Calu3 (cell line): ENCODE measurements around the gene ZBTB49. TPM values are rescaled to one million over a fixed set of nuclear protein-coding genes. Genes with fewer than 3 reads are reported as not detected.
"Not testable (repeated sequence)": the region's sequence is repeated elsewhere in the genome, so short reads cannot be mapped to it uniquely, and the experiment has no call there.

Experiments used
- BruUV-seq: library from RNA; stranded (reverse); fragments of 400-500 nt; replicated peaks from 2 replicates; lab custom pipeline; 2021; lab: Mats Ljungman, UMichigan
- CTCF ChIA-PET: fragments of 300-600 bp; sonication (Branson Sonifier 250); formaldehyde crosslinking; loops from one replicate; lab custom pipeline; 2022; ENCODE audit warnings: antibody characterized with exemption; lab: Charles Lee
- DNase-seq: peaks from one replicate; pipeline ENCODE4 v3.0.0; 2022
- H3K27ac Mint-ChIP-seq: one replicate; pipeline ENCODE4 v1.8.0; 2022; ENCODE audit warnings: mixed read lengths; ENCODE audit not compliant: unreplicated experiment
- H3K27me3 Mint-ChIP-seq: one replicate; pipeline ENCODE4 v1.8.0; 2022; ENCODE audit warnings: mixed read lengths; ENCODE audit not compliant: unreplicated experiment
- H3K36me3 Mint-ChIP-seq: one replicate; pipeline ENCODE4 v1.8.0; 2022; ENCODE audit warnings: mild to moderate bottlenecking, moderate library complexity, mixed read lengths; ENCODE audit not compliant: insufficient read depth, unreplicated experiment
- H3K4me1 Mint-ChIP-seq: one replicate; pipeline ENCODE4 v1.8.0; 2022; ENCODE audit warnings: mild to moderate bottlenecking, low read depth, mixed read lengths; ENCODE audit not compliant: unreplicated experiment
- H3K4me3 Mint-ChIP-seq: one replicate; pipeline ENCODE4 v1.8.0; 2022; ENCODE audit warnings: mild to moderate bottlenecking, low read depth, moderate library complexity, mixed read lengths; ENCODE audit not compliant: unreplicated experiment
- H3K9me3 Mint-ChIP-seq: one replicate; pipeline ENCODE4 v1.8.0; 2022; ENCODE audit warnings: low read depth, mixed read lengths; ENCODE audit not compliant: unreplicated experiment
- CTCF ChIP-seq: fragments of 200-600 bp; IDR thresholded peaks from one replicate; pipeline ENCODE4 v1.8.0; 2022; ENCODE audit warnings: antibody characterized with exemption; ENCODE audit not compliant: unreplicated experiment
- intact Hi-C: fragments of 100-400 bp; cut with micrococcal nuclease; formaldehyde crosslinking; loops from one replicate; pipeline ENCODE4 v1.10.0; 2022; ENCODE audit not compliant: unreplicated experiment
- total RNA-seq: library from RNA; stranded (reverse); gene quantifications from 2 replicates; pipeline ENCODE4 v1.2.3, GENCODE V29; 2022

The ZBTB49 gene
- total RNA-seq, 1 experiment from 2014 or later, result 3.3 TPM

DNA sequence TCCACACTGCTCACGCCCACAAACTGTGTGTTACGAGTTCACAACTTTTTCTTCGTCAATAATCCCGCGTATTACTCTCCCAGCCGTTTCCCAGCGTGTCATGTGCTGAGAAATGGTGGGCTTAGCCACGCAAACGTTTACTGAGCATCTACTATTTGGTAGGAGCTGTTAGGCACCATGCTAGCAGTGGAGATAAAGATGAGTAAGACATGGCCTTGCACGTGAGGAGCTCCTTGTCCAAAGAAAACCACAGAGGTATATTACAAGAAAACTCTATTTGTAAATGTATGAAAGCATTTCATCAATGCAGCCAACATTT, 41.2 kb upstream of the ZBTB49 start:
- Mint-ChIP-seq H3K9me3 (no peaks in the 10 kb centered on the region), H3K27me3 (peaks cover under 1% of the 10 kb centered on the region), H3K4me1 (peaks cover 9% of the 10 kb centered on the region), H3K4me3 (peak overlapping the region; percentile 86), H3K27ac (peak overlapping the region; percentile 91), H3K36me3 (peaks cover 21% of the 10 kb centered on the region)
- intact Hi-C loops, result no loop called here
- no TSS peak for BruUV-seq
- CTCF ChIA-PET, result no interaction called here
- TF ChIP-seq CTCF, result no peak
- no peak for DNase-seq

DNA sequence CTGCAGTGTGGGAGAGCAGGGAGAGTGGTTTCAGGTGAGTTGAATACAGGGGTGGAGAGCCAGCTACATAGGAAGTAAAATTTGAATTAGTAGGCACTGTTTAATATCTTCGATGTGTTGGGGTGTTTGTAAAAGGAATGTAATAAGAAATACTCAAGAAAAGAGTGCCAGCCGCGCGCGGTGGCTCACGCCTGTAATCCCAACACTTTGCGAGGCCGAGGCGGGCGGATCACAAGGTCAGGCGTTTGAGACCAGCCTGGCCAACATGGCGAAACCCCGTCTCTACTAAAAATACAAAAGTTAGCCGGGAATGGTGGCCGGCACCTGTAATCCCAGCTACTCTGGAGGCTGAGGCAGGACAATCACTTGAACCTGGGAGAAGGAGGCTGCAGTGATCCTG, 40.7 kb upstream of the ZBTB49 start:
- H3K27me3 Mint-ChIP-seq, DNase-seq, H3K9me3 Mint-ChIP-seq, H3K4me1 Mint-ChIP-seq, BruUV-seq, intact Hi-C loops, CTCF ChIA-PET, H3K27ac Mint-ChIP-seq: not testable (repeated sequence)
- H3K36me3 Mint-ChIP-seq, result peaks cover 21% of the 10 kb centered on the region
- peak overlapping the region; percentile 86 for H3K4me3 Mint-ChIP-seq

- H3K27ac Mint-ChIP-seq, result no peak overlapping the region
Observed at GRCh38 chr4:4249866-4250265, 40.2 kb upstream of the ZBTB49 start.

DNA sequence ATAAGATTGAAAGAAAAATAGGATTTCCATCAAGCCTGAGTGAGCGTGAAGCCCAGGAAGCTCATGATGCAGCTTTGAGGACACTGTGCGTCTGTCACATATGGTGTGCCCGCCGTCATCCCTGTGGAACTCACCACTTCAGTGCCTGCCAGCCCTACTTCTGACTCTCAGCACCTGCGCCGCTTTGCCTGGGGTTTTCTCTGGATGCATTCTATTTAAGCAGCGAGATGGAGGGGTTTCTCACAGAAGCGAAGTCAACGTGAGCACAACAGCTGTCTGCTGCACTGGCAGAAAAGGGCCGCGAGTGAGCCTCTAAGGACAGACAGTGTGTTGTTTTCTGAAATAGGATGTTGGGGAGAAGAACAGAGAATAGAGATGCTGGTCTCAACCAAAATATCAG, 35.9 kb upstream of the ZBTB49 start:
- Mint-ChIP-seq H3K9me3 (no peaks in the 10 kb centered on the region), H3K27me3 (peaks cover 21% of the 10 kb centered on the region), H3K4me3 (no peak overlapping the region), H3K4me1 (peaks cover 4% of the 10 kb centered on the region), H3K27ac (no peak overlapping the region), H3K36me3 (peaks cover 2% of the 10 kb centered on the region)
- no TSS peak for BruUV-seq
- CTCF ChIA-PET, result no interaction called here
- no peak for DNase-seq
- TF ChIP-seq CTCF, result no peak
- intact Hi-C loops, result no loop called here

More at GRCh38 chr4:4249866-4250265, 40.2 kb upstream of the ZBTB49 start:
- intact Hi-C loops, result no loop called here
- TF ChIP-seq CTCF, result no peak
- CTCF ChIA-PET, result no interaction called here
- no peak overlapping the region for H3K4me3 Mint-ChIP-seq
- peaks cover 9% of the 10 kb centered on the region for H3K4me1 Mint-ChIP-seq
- H3K27me3 Mint-ChIP-seq, result peaks cover 11% of the 10 kb centered on the region
- no peaks in the 10 kb centered on the region for H3K9me3 Mint-ChIP-seq
- BruUV-seq, result no TSS peak
- no peak for DNase-seq
- peaks cover 21% of the 10 kb centered on the region for H3K36me3 Mint-ChIP-seq

- intact Hi-C loops, result no loop called here
Observed at GRCh38 chr4:4254666-4255065, 35.4 kb upstream of the ZBTB49 start.

More at GRCh38 chr4:4254666-4255065, 35.4 kb upstream of the ZBTB49 start:
- Mint-ChIP-seq H3K36me3 (no peaks in the 10 kb centered on the region), H3K27me3 (peaks cover 21% of the 10 kb centered on the region), H3K4me3 (no peak overlapping the region), H3K4me1 (peaks cover 5% of the 10 kb centered on the region), H3K9me3 (no peaks in the 10 kb centered on the region), H3K27ac (no peak overlapping the region)
- CTCF ChIA-PET, result no interaction called here
- TF ChIP-seq CTCF, result no peak
- no peak for DNase-seq
- no TSS peak for BruUV-seq
